SK-N-SH treated with all-trans-retinoic acid at 6 μM for 48 hours (cell line): ENCODE results near the gene BCAP29.

Experiments used
- CSDC2 ChIP-seq: fragments of 250-450 bp; sonication (Bioruptor Pico); IDR thresholded peaks from 2 replicates; pipeline ENCODE4 v1.5.0; 2020; ENCODE audit warnings: mild to moderate bottlenecking, moderate library complexity
- GLIS3 ChIP-seq: fragments of 250-450 bp; sonication (Bioruptor Pico); IDR thresholded peaks from 2 replicates; pipeline ENCODE4 v1.5.0; 2020; ENCODE audit warnings: mild to moderate bottlenecking, moderate library complexity
- TCF4 ChIP-seq: fragments of 250-450 bp; sonication (Bioruptor Pico); IDR thresholded peaks from 2 replicates; pipeline ENCODE4 v1.8.0; 2021; ENCODE audit warnings: mild to moderate bottlenecking, moderate library complexity, borderline replicate concordance

GRCh38 chr7:107594961-107595737 is 15.1 kb downstream of the BCAP29 start:
- TF ChIP-seq CSDC2 (CRISPR knock-in tag) (no peak), TCF4 (CRISPR knock-in tag) (no peak), GLIS3 (CRISPR knock-in tag) (no peak)
